Left renal pelvis (tissue), 4 donors: ENCODE results near the gene DNAJB9. TPM values are rescaled to one million over a fixed set of nuclear protein-coding genes. Genes with fewer than 3 reads are reported as not detected.
"Not testable (repeated sequence)": the region's sequence is repeated elsewhere in the genome, so short reads cannot be mapped to it uniquely, and the experiment has no call there.

Source experiments
- DNase-seq, 4 donors: peaks; one replicate each; pipeline ENCODE4 v3.0.0-alpha.2; 2013; ENCODE audit warnings: low read depth in 4 of 4, low spot score in 3 of 4
- polyA plus RNA-seq, 4 donors: library from polyadenylated mRNA; unstranded; fragments of 120-200 nt; gene quantifications; one replicate each; pipeline ENCODE4 v1.2.1, GENCODE V29; 2013; ENCODE audit not compliant: insufficient read length in 4 of 4

DNAJB9 gene
- polyA plus RNA-seq: 10 to 100 TPM; 31.5 to 48.1 (median 45.2) TPM

GRCh38 chr7:108569381-108570145, at the start of gene DNAJB9, which contains the start of gene THAP5:
Gene DNAJB9 (plus strand): TSS chr7:108569874. CDS start chr7:108571727, 1,853 bp downstream.
Gene THAP5 (minus strand): TSS chr7:108569706. CDS start chr7:108569569, 137 bp downstream.
- DNase-seq: peak; percentile 97 to 98 (median 98)

GRCh38 chr7:108522780-108523179, 46.9 kb upstream of the DNAJB9 start:
- no peak for DNase-seq

- DNase-seq: peak in 1 of 4 donors; percentile 2
Observed at GRCh38 chr7:108525327-108525984, 44.2 kb upstream of the DNAJB9 start.

GRCh38 chr7:108525985-108526767, 43.5 kb upstream of the DNAJB9 start, which contains the start of gene PNPLA8:
Gene PNPLA8 (minus strand): TSS chr7:108526135. CDS start chr7:108515491, 10,644 bp downstream.
- DNase-seq: peak; percentile 97 to 99 (median 99)

- no peak for DNase-seq
Observed at GRCh38 chr7:108526768-108527017, 43.0 kb upstream of the DNAJB9 start.

- DNase-seq: no peak
Observed at GRCh38 chr7:108528183-108528712, 41.4 kb upstream of the DNAJB9 start.

- no peak for DNase-seq
Observed at GRCh38 chr7:108529341-108529740, 40.3 kb upstream of the DNAJB9 start.

GRCh38 chr7:108533712-108534111, 36.0 kb upstream of the DNAJB9 start:
- DNase-seq: no peak

GRCh38 chr7:108535257-108535656, 34.4 kb upstream of the DNAJB9 start:
- no peak for DNase-seq

GRCh38 chr7:108535744-108536143, 33.9 kb upstream of the DNAJB9 start:
- no peak for DNase-seq

GRCh38 chr7:108537229-108537628, 32.4 kb upstream of the DNAJB9 start:
- DNase-seq: no peak

GRCh38 chr7:108538236-108538635, 31.4 kb upstream of the DNAJB9 start:
- DNase-seq: not testable (repeated sequence)

GRCh38 chr7:108538685-108539084, 31.0 kb upstream of the DNAJB9 start:
- DNase-seq: not testable (repeated sequence)

- DNase-seq: no peak
Observed at GRCh38 chr7:108541478-108541877, 28.2 kb upstream of the DNAJB9 start.

- not testable (repeated sequence) for DNase-seq
Observed at GRCh38 chr7:108548141-108548896, 21.4 kb upstream of the DNAJB9 start.

- DNase-seq: not testable (repeated sequence)
Observed at GRCh38 chr7:108556665-108557064, 13.0 kb upstream of the DNAJB9 start.

GRCh38 chr7:108557191-108557590, 12.5 kb upstream of the DNAJB9 start:
- no peak for DNase-seq

GRCh38 chr7:108557617-108558016, 12.1 kb upstream of the DNAJB9 start:
- no peak for DNase-seq

GRCh38 chr7:108559253-108559652, 10.4 kb upstream of the DNAJB9 start:
- DNase-seq: no peak

GRCh38 chr7:108561047-108561619, 8.5 kb upstream of the DNAJB9 start:
- no peak for DNase-seq
